Uterus (tissue), 4 donors: ENCODE data around the gene NELL1. TPM values are rescaled to one million over a fixed set of nuclear protein-coding genes. Genes with fewer than 3 reads are reported as not detected.

Experiments
- DNase-seq, 2 donors: peaks; one replicate each; pipeline ENCODE4 v3.0.0-alpha.2; 2019 to 2020
- H3K27ac ChIP-seq, 2 donors: fragments of 200-600 bp; sonication (generic); 1 replicate in 1 of 2; 2 replicates in 1 of 2; pipeline ENCODE4 v1.5.1; 2016 to 2018
- H3K27me3 ChIP-seq, 2 donors: fragments of 200-600 bp; sonication (generic); one replicate each; pipeline ENCODE4 v1.5.1; 2018 to 2019; ENCODE audit warnings: control low read depth in 1 of 2
- H3K36me3 ChIP-seq, 2 donors: fragments of 200-600 bp; sonication (generic); one replicate each; pipeline ENCODE4 v1.5.1; 2019; ENCODE audit warnings: control low read depth in 1 of 2
- H3K4me1 ChIP-seq, 2 donors: fragments of 200-600 bp; sonication (generic); one replicate each; pipeline ENCODE4 v1.5.1; 2018 to 2019; ENCODE audit warnings: control low read depth in 1 of 2
- H3K4me3 ChIP-seq, 2 donors: fragments of 200-600 bp; sonication (generic); 1 replicate in 1 of 2; 2 replicates in 1 of 2; pipeline ENCODE4 v1.5.1; 2018 to 2019; ENCODE audit warnings: mild to moderate bottlenecking in 1 of 2
- H3K9me3 ChIP-seq, 2 donors: fragments of 200-600 bp; sonication (generic); one replicate each; pipeline ENCODE4 v1.5.1; 2019; ENCODE audit warnings: control low read depth in 1 of 2
- POLR2A ChIP-seq, 2 donors: fragments of 450-650 bp; IDR thresholded peaks; one replicate each; pipeline ENCODE4 v1.6.1; 2016; ENCODE audit warnings: antibody characterized with exemption in 2 of 2, mild to moderate bottlenecking in 1 of 2, moderate library complexity in 1 of 2
- intact Hi-C: fragments of 100-400 bp; cut with DNase I; formaldehyde crosslinking; loops from one replicate; pipeline ENCODE4 v1.15.1; 2023; ENCODE audit warnings: low total_unique reads
- total RNA-seq, 4 donors: library from RNA; depleted of rRNA in 3 of 4; stranded (reverse); fragments of >200 nt in 3 of 4; gene quantifications; one replicate each; pipeline versions ENCODE4 v1.1.0 to v1.2.4, GENCODE V29; 2014 to 2023
- TF ChIP-seq, protein P1 (sequence below), 4 experiments: fragments of 200-600 bp in 2 of 4; fragments of 450-650 bp in 2 of 4; sonication (generic) in 2 of 4; IDR thresholded peaks; one replicate each; pipeline ENCODE4 v1.5.1; 2016 to 2019; ENCODE audit warnings: antibody characterized with exemption in 4 of 4, mild to moderate bottlenecking in 2 of 4, moderate library complexity in 1 of 4
- donor health status: DM: yes; HTN: yes; CAD: no.

Gene NELL1
- total RNA-seq, 4 donors from 2014 or later = 0.34 to 25.1 TPM; not detected in 2

DNA sequence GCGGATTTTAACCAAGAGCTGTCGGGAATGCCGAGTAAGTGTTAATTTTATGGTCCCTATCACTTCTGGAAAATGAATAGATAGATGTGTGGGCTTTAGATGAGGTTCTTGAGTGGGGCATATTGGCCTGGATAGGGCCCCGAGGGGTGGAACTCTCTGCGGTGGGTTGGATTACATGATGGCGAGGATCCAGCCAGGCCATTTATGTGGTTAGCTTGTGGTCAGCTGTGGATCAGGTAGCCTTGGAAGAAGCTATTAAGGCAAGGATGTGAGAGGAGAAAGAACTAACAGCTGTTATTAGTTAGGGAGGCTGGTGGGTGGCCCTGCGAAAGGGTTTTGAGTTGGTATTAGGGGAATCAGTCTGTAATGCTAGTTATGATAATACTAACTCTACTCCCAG lies 268.4 kb downstream of the NELL1 start:
- Histone ChIP-seq H3K27ac (no peak overlapping the region), H3K36me3 (no peaks in the 10 kb centered on the region), H3K4me1 (no peaks in the 10 kb centered on the region), H3K9me3 (no peaks in the 10 kb centered on the region), H3K4me3 (no peak overlapping the region), H3K27me3 (no peaks in the 10 kb centered on the region)
- intact Hi-C loops = no loop called here
- DNase-seq = no peak
- TF ChIP-seq, protein P1, sequence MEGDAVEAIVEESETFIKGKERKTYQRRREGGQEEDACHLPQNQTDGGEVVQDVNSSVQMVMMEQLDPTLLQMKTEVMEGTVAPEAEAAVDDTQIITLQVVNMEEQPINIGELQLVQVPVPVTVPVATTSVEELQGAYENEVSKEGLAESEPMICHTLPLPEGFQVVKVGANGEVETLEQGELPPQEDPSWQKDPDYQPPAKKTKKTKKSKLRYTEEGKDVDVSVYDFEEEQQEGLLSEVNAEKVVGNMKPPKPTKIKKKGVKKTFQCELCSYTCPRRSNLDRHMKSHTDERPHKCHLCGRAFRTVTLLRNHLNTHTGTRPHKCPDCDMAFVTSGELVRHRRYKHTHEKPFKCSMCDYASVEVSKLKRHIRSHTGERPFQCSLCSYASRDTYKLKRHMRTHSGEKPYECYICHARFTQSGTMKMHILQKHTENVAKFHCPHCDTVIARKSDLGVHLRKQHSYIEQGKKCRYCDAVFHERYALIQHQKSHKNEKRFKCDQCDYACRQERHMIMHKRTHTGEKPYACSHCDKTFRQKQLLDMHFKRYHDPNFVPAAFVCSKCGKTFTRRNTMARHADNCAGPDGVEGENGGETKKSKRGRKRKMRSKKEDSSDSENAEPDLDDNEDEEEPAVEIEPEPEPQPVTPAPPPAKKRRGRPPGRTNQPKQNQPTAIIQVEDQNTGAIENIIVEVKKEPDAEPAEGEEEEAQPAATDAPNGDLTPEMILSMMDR (IDR thresholded peaks at IDR 0.05) = no peak
- TF ChIP-seq POLR2A (IDR thresholded peaks at IDR 0.05) = no peak

DNA sequence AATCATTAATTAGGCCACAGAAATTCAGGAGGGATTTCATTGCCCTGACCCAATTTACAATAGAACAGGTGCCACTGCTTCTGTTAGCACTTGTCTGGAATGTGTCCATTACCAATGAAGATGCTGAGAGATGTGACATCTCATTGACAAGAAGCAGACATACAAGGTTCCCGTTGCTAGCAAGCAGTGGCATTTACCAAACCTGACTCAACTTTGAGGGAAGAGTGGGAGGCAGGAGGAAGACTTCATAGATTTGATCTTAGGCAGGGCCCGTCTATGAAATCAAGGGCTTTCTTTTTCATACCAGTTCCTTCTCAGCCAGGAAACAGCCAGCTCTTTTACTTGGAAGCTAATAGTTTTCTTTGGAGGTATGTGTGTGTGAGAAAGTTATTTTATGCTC lies 280.2 kb downstream of the NELL1 start:
- Histone ChIP-seq H3K4me1 (no peaks in the 10 kb centered on the region), H3K9me3 (no peaks in the 10 kb centered on the region), H3K4me3 (no peak overlapping the region), H3K27me3 (no peaks in the 10 kb centered on the region), H3K27ac (no peak overlapping the region), H3K36me3 (no peaks in the 10 kb centered on the region)
- intact Hi-C loops = no loop called here
- TF ChIP-seq, protein P1 (IDR thresholded peaks at IDR 0.05) = no peak
- TF ChIP-seq POLR2A (IDR thresholded peaks at IDR 0.05) = no peak
- no peak for DNase-seq

DNA sequence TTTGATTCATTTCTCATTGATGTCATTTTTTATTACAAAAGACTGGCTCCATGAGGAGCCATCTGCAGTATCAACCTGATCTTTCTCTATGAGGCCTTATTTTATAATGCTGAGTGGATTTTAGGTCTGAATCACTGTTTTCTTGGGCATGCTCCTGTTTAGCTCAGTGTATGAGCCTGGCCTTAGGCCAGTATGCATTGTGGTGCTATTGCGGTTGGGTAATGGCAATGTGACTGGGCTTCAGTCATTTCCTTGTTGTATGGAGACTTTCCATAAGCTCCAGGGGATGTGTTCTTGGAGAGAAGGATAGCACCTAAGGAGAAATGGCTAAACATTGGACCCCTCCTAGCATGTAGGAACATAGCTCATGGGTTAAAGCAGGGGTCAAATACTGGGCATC lies 293.2 kb downstream of the NELL1 start:
- Histone ChIP-seq H3K27me3 (no peaks in the 10 kb centered on the region), H3K36me3 (no peaks in the 10 kb centered on the region), H3K9me3 (no peaks in the 10 kb centered on the region), H3K27ac (no peak overlapping the region), H3K4me3 (no peak overlapping the region), H3K4me1 (no peaks in the 10 kb centered on the region)
- TF ChIP-seq POLR2A (IDR thresholded peaks at IDR 0.05) = no peak
- TF ChIP-seq, protein P1 (IDR thresholded peaks at IDR 0.05) = no peak
- intact Hi-C loops = no loop called here
- no peak for DNase-seq

DNA sequence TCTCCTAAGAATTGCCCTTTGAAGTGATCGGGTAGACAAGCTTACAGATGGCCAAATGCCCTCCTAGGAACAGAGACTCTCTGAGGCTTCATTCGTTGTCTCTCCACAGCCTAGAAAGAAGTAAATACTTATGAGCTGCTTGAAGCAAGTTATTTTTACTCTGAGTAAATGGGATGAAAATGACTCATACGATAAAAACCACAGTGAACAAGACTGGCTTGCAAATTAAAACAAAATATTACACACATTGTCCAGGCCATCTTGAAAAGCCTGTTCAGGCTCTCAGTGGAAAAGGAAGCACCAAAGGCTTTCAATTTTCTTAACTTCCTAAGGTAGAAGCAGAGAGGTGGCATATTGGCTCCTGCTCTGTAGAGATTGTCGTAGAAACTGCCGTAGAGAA lies 294.2 kb downstream of the NELL1 start:
- intact Hi-C loops = no loop called here
- Histone ChIP-seq H3K4me3 (no peak overlapping the region), H3K27ac (no peak overlapping the region)

DNA sequence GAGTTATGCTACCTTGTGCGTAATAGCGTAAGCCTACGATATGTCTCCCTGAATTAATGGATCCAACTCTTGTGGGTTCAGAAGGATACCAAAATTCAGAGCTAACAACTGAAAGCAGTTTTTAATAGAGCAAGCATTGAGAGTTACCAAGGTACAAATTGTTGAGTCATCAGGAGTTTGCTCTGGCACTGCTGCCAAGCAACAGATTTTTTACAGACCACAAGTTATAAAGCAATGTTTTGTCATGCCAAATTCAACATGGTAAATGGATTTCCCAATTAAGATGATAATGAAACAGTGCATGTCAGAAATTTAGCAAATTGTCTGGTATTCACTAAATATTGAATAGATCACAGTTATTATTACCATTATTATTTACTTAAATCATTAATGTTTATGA lies 295.6 kb downstream of the NELL1 start:
- intact Hi-C loops = no loop called here
- TF ChIP-seq POLR2A (IDR thresholded peaks at IDR 0.05) = no peak
- TF ChIP-seq, protein P1 (IDR thresholded peaks at IDR 0.05) = no peak
- Histone ChIP-seq H3K27ac (no peak overlapping the region), H3K27me3 (no peaks in the 10 kb centered on the region), H3K9me3 (no peaks in the 10 kb centered on the region), H3K4me1 (no peaks in the 10 kb centered on the region), H3K4me3 (no peak overlapping the region), H3K36me3 (no peaks in the 10 kb centered on the region)
- DNase-seq = no peak

More for the DNA sequence above, 294.2 kb downstream of the NELL1 start:
- Histone ChIP-seq H3K36me3 (no peaks in the 10 kb centered on the region), H3K27me3 (no peaks in the 10 kb centered on the region), H3K4me1 (no peaks in the 10 kb centered on the region), H3K9me3 (no peaks in the 10 kb centered on the region)
- no peak for DNase-seq
- TF ChIP-seq, protein P1 (IDR thresholded peaks at IDR 0.05) = no peak
- no peak for TF ChIP-seq POLR2A (IDR thresholded peaks at IDR 0.05)
